Astrocyte (in vitro differentiated cells and primary cell): ENCODE results near the gene SEMA4C. TPM values are rescaled to one million over a fixed set of nuclear protein-coding genes. Genes with fewer than 3 reads are reported as not detected.

Experiments
- DNase-seq: peaks from one replicate; pipeline ENCODE4 v3.0.0-alpha.2; 2010; ENCODE audit warnings: low read depth
- FAIRE-seq: peaks from 2 replicates; lab custom pipeline; 2011; peaks lifted over from hg19 to GRCh38; lab: Jason Lieb, UNC
- H2AFZ ChIP-seq: 2 replicates; pipeline ENCODE4 v1.6.0; 2012; ENCODE audit warnings: low read depth, low read length, inconsistent platforms
- H3K27ac ChIP-seq: 2 replicates; pipeline ENCODE4 v1.5.1; 2011; ENCODE audit warnings: low read depth, low read length, inconsistent platforms
- H3K27me3 ChIP-seq: 2 replicates; pipeline ENCODE4 v1.6.0; 2011; ENCODE audit warnings: low read length, inconsistent platforms; ENCODE audit not compliant: insufficient read depth
- H3K36me3 ChIP-seq: 2 replicates; pipeline ENCODE4 v1.5.1; 2011; ENCODE audit warnings: low read length, inconsistent platforms; ENCODE audit not compliant: insufficient read depth
- H3K4me1 ChIP-seq: 2 replicates; pipeline ENCODE4 v1.5.1; 2011; ENCODE audit warnings: low read length, inconsistent platforms; ENCODE audit not compliant: insufficient read depth
- H3K4me2 ChIP-seq: 2 replicates; pipeline ENCODE4 v1.6.0; 2012; ENCODE audit warnings: low read length, inconsistent platforms
- H3K4me3 ChIP-seq: 2 replicates; pipeline ENCODE4 v1.5.1; 2011; ENCODE audit warnings: low read depth, mild to moderate bottlenecking, low read length, inconsistent platforms; ENCODE audit not compliant: insufficient read depth
- H3K79me2 ChIP-seq: 2 replicates; pipeline ENCODE4 v1.6.0; 2012; ENCODE audit warnings: mild to moderate bottlenecking, low read length, inconsistent platforms; ENCODE audit not compliant: insufficient read depth
- H3K9ac ChIP-seq: 2 replicates; pipeline ENCODE4 v1.6.0; 2012; ENCODE audit warnings: mild to moderate bottlenecking, low read length, inconsistent platforms
- H3K9me3 ChIP-seq: 2 replicates; pipeline ENCODE4 v1.5.1; 2012; ENCODE audit warnings: low read depth, mild to moderate bottlenecking, low read length, inconsistent platforms; ENCODE audit not compliant: insufficient read depth
- H4K20me1 ChIP-seq: 2 replicates; pipeline ENCODE4 v1.6.0; 2012; ENCODE audit warnings: low read length, inconsistent platforms; ENCODE audit not compliant: insufficient read depth
- H3K27ac Mint-ChIP-seq: one replicate; pipeline ENCODE4 v1.8.0; 2021; ENCODE audit warnings: mild to moderate bottlenecking, mixed read lengths; ENCODE audit not compliant: unreplicated experiment
- H3K27me3 Mint-ChIP-seq: one replicate; pipeline ENCODE4 v1.8.0; 2021; ENCODE audit warnings: low read depth, mixed read lengths; ENCODE audit not compliant: unreplicated experiment
- H3K36me3 Mint-ChIP-seq: one replicate; pipeline ENCODE4 v1.8.0; 2021; ENCODE audit warnings: low read depth, mixed read lengths; ENCODE audit not compliant: unreplicated experiment
- H3K4me1 Mint-ChIP-seq: one replicate; pipeline ENCODE4 v1.8.0; 2021; ENCODE audit warnings: low read depth, mixed read lengths; ENCODE audit not compliant: unreplicated experiment
- H3K4me3 Mint-ChIP-seq: one replicate; pipeline ENCODE4 v1.8.0; 2021; ENCODE audit warnings: mild to moderate bottlenecking, moderate library complexity, mixed read lengths; ENCODE audit not compliant: unreplicated experiment
- H3K9me3 Mint-ChIP-seq: one replicate; pipeline ENCODE4 v1.8.0; 2021; ENCODE audit warnings: mild to moderate bottlenecking, mixed read lengths; ENCODE audit not compliant: unreplicated experiment
- EZH2 ChIP-seq: IDR thresholded peaks from 2 replicates; pipeline ENCODE4 v1.6.1; 2012; ENCODE audit warnings: mild to moderate bottlenecking, low read length, inconsistent platforms; ENCODE audit not compliant: insufficient read depth
- total RNA-seq: library from RNA; stranded (reverse); gene quantifications from 2 replicates; pipeline ENCODE4 v1.2.1, GENCODE V29; 2021
- TF ChIP-seq, protein P1 (sequence below): IDR thresholded peaks from 2 replicates; pipeline ENCODE4 v1.5.1; 2011; ENCODE audit warnings: low read depth, mild to moderate bottlenecking, inconsistent platforms, low read length, moderate library complexity; ENCODE audit not compliant: insufficient read depth

SEMA4C gene
- total RNA-seq, 1 donor from 2014 or later = 32.8 TPM

- H2AFZ ChIP-seq = no peak overlapping the region
- TF ChIP-seq, protein P1, sequence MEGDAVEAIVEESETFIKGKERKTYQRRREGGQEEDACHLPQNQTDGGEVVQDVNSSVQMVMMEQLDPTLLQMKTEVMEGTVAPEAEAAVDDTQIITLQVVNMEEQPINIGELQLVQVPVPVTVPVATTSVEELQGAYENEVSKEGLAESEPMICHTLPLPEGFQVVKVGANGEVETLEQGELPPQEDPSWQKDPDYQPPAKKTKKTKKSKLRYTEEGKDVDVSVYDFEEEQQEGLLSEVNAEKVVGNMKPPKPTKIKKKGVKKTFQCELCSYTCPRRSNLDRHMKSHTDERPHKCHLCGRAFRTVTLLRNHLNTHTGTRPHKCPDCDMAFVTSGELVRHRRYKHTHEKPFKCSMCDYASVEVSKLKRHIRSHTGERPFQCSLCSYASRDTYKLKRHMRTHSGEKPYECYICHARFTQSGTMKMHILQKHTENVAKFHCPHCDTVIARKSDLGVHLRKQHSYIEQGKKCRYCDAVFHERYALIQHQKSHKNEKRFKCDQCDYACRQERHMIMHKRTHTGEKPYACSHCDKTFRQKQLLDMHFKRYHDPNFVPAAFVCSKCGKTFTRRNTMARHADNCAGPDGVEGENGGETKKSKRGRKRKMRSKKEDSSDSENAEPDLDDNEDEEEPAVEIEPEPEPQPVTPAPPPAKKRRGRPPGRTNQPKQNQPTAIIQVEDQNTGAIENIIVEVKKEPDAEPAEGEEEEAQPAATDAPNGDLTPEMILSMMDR = no peak
- no peak for TF ChIP-seq EZH2
- no peak for DNase-seq
Observed at GRCh38 chr2:96888072-96889011, 18.5 kb upstream of the SEMA4C start.

DNA sequence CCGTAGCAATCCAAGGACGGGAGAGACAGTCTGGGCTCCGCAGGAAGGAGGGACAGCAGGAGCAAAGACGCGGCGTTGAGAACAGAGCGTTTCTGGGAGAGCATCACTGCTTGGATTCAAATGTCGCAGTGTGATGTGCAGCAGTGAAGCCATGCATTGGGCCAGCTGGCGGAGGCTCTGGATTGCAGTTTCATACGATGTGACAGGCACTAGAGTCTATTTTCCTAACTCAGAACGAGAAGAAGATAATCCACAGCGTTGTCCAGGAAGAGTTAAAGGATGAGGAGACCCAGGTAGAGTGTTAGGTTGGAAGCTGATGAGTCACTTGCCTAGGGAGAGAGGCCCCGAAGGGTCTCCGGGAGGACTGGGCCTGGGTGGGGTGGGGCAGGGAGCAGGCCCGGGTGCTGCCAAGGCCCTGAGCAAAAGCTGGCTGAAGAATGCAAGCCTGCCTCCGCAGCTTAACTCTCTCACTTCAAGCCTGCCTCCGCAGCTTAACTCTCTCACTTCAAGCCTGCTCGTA, 17.7 kb upstream of the SEMA4C start:
- no peak for TF ChIP-seq EZH2
- TF ChIP-seq, protein P1 = no peak
- H3K4me3 Mint-ChIP-seq = no peak overlapping the region
- H3K36me3 Mint-ChIP-seq = no peaks in the 10 kb centered on the region
- no peaks in the 10 kb centered on the region for H3K9me3 Mint-ChIP-seq
- H3K27me3 Mint-ChIP-seq = peaks cover 9% of the 10 kb centered on the region
- H3K4me1 Mint-ChIP-seq = peaks cover 32% of the 10 kb centered on the region
- Histone ChIP-seq H3K36me3 (no peaks in the 10 kb centered on the region), H3K27ac (no peak overlapping the region), H3K4me1 (peaks cover 7% of the 10 kb centered on the region), H3K4me3 (no peak overlapping the region), H3K9me3 (no peaks in the 10 kb centered on the region), H2AFZ (no peak overlapping the region), H3K27me3 (no peaks in the 10 kb centered on the region), H3K79me2 (no peaks in the 10 kb centered on the region), H3K9ac (no peak overlapping the region), H3K4me2 (no peak overlapping the region), H4K20me1 (no peaks in the 10 kb centered on the region)
- DNase-seq (no peak), FAIRE-seq (no peak)
- no peak overlapping the region for H3K27ac Mint-ChIP-seq

More at GRCh38 chr2:96888072-96889011, 18.5 kb upstream of the SEMA4C start:
- no peaks in the 10 kb centered on the region for H4K20me1 ChIP-seq
- H3K9me3 ChIP-seq = no peaks in the 10 kb centered on the region
- H3K4me3 ChIP-seq = no peak overlapping the region
- Mint-ChIP-seq H3K36me3 (no peaks in the 10 kb centered on the region), H3K4me1 (peaks cover 34% of the 10 kb centered on the region), H3K4me3 (no peak overlapping the region), H3K9me3 (no peaks in the 10 kb centered on the region), H3K27me3 (peaks cover 11% of the 10 kb centered on the region), H3K27ac (no peak overlapping the region)
- FAIRE-seq = no peak
- no peaks in the 10 kb centered on the region for H3K36me3 ChIP-seq
- peaks cover 7% of the 10 kb centered on the region for H3K4me1 ChIP-seq
- H3K27ac ChIP-seq = no peak overlapping the region
- no peak overlapping the region for H3K4me2 ChIP-seq
- no peaks in the 10 kb centered on the region for H3K27me3 ChIP-seq
- H3K79me2 ChIP-seq = no peaks in the 10 kb centered on the region
- H3K9ac ChIP-seq = no peak overlapping the region
